K562 (cell line): ENCODE measurements around the gene MCM7. TPM values are rescaled to one million over a fixed set of nuclear protein-coding genes. Genes with fewer than 3 reads are reported as not detected.

Experiments
- ATAC-seq: fragments of 200-7000 bp; cut with Tn5 transposase; 3 replicates; pipeline ENCODE4 v1.9.1; 2020; ENCODE audit warnings: moderate library complexity
- BruUV-seq: library from RNA; stranded (reverse); fragments of 400-500 nt; replicated peaks from 2 replicates; lab custom pipeline; 2021; lab: Mats Ljungman, UMichigan
- CTCF ChIA-PET: fragments of 300-600 bp; formaldehyde crosslinking; extraction: SDS; loops from one replicate; lab custom pipeline; 2021; ENCODE audit warnings: low intra/inter-chr PET ratio; lab: Yijun Ruan, JAX
- POLR2A ChIA-PET: fragments of 300-600, 350-650 bp; sonication (Branson Sonifier 250); formaldehyde crosslinking; extraction: SDS; loops from one replicate; lab custom pipeline; 2021; ENCODE audit warnings: antibody characterized with exemption, inconsistent platforms; lab: Yijun Ruan, JAX
- DNase-seq, 4 experiments: peaks; one replicate each; pipeline versions ENCODE4 v3.0.0 to v3.0.0-alpha.2; 2011 to 2018; ENCODE audit warnings: low spot score in 3 of 4, mixed read lengths in 3 of 4; ENCODE audit errors: extremely low read depth in 1 of 4
- FAIRE-seq: peaks from 2 replicates; lab custom pipeline; 2011; peaks lifted over from hg19 to GRCh38; lab: Jason Lieb, UNC
- H2AFZ ChIP-seq: 2 replicates; pipeline ENCODE4 v1.6.0; 2011; ENCODE audit warnings: low read depth, low read length, control low read depth, inconsistent platforms
- H3K27ac ChIP-seq: fragments of 200-600 bp; 3 replicates; pipeline ENCODE4 v1.8.0; 2011; ENCODE audit warnings: low read depth, mild to moderate bottlenecking, control low read depth, inconsistent platforms, low read length, moderate library complexity, mixed read lengths; ENCODE audit errors: extremely low read depth
- H3K27me3 ChIP-seq, 2 experiments: fragments of 300-600 bp in 1 of 2; 2 replicates in 1 of 2; 3 replicates in 1 of 2; pipeline versions ENCODE4 v1.6.0 to v1.8.0; 2011; ENCODE audit warnings: inconsistent platforms in 2 of 2, low read length in 2 of 2, mild to moderate bottlenecking in 1 of 2, mixed read lengths in 1 of 2, moderate library complexity in 1 of 2; ENCODE audit not compliant: control insufficient read depth in 2 of 2, insufficient read depth in 2 of 2
- H3K36me3 ChIP-seq: fragments of 300-600 bp; 3 replicates; pipeline ENCODE4 v1.8.0; 2011; ENCODE audit warnings: mild to moderate bottlenecking, low read length, inconsistent platforms; ENCODE audit not compliant: control insufficient read depth, insufficient read depth
- H3K4me1 ChIP-seq, 2 experiments: fragments of 200-600 bp in 1 of 2; replicated peaks in 1 of 2; 2 replicates in 1 of 2; 3 replicates in 1 of 2; pipeline versions ENCODE4 v1.5.1 to v1.8.0; 2011; ENCODE audit warnings: inconsistent platforms in 2 of 2, low read length in 2 of 2, mild to moderate bottlenecking in 1 of 2, mixed read lengths in 1 of 2, moderate library complexity in 1 of 2; ENCODE audit not compliant: control insufficient read depth in 2 of 2, insufficient read depth in 2 of 2
- H3K4me2 ChIP-seq: 2 replicates; pipeline ENCODE4 v1.6.1; 2011; ENCODE audit warnings: low read length, control low read depth, inconsistent platforms, mixed read lengths; ENCODE audit not compliant: insufficient read depth
- H3K4me3 ChIP-seq: fragments of 200-600 bp; sonication (generic), shearing (Covaris generic); 2 replicates; pipeline ENCODE4 v1.5.1; 2016; ENCODE audit warnings: control low read depth, inconsistent platforms
- H3K79me2 ChIP-seq: fragments of 200-600 bp; 3 replicates; pipeline ENCODE4 v1.8.0; 2011; ENCODE audit warnings: low read length, inconsistent platforms; ENCODE audit not compliant: control insufficient read depth, insufficient read depth
- H3K9ac ChIP-seq, 2 experiments: 2 replicates each; pipeline versions ENCODE4 v1.6.0 to v1.6.1; 2011; ENCODE audit warnings: low read depth in 2 of 2, low read length in 2 of 2, control low read depth in 1 of 2, inconsistent platforms in 1 of 2, mild to moderate bottlenecking in 1 of 2, mixed read lengths in 1 of 2; ENCODE audit not compliant: insufficient read depth in 1 of 2
- H3K9me1 ChIP-seq: one replicate; pipeline ENCODE4 v1.6.0; 2011; ENCODE audit warnings: inconsistent platforms, mild to moderate bottlenecking, low read length, moderate library complexity; ENCODE audit not compliant: control insufficient read depth, insufficient read depth
- H3K9me3 ChIP-seq: replicated peaks from 2 replicates; pipeline ENCODE4 v1.5.1; 2011; ENCODE audit warnings: low read depth, low read length, inconsistent platforms; ENCODE audit not compliant: control insufficient read depth, insufficient read depth
- H4K20me1 ChIP-seq: replicated peaks from 2 replicates; pipeline ENCODE4 v1.6.1; 2011; ENCODE audit warnings: low read length, inconsistent platforms, mixed read lengths; ENCODE audit not compliant: control insufficient read depth, insufficient read depth
- BRF2 ChIP-seq: IDR thresholded peaks from 3 replicates; pipeline ENCODE4 v1.6.1; 2011; ENCODE audit warnings: borderline replicate concordance, mild to moderate bottlenecking; ENCODE audit not compliant: insufficient read length, insufficient read depth
- CLOCK ChIP-seq: fragments of 250-450 bp; sonication (Bioruptor Pico); IDR thresholded peaks from 2 replicates; pipeline ENCODE4 v1.4.0; 2020; ENCODE audit warnings: mild to moderate bottlenecking, moderate library complexity, borderline replicate concordance
- CREB3 ChIP-seq: fragments of 450-650 bp; conservative IDR thresholded peaks from 2 replicates; pipeline ENCODE4 v1.6.1; 2016; ENCODE audit warnings: missing genetic modification characterization, low read depth, mild to moderate bottlenecking, missing compliant biosample characterization, moderate library complexity
- E2F1 ChIP-seq: sonication (generic); formaldehyde crosslinking; IDR thresholded peaks from 2 replicates; pipeline ENCODE4 v1.8.1; 2023; ENCODE audit warnings: mild to moderate bottlenecking, missing genetic modification reagents, moderate library complexity
- HNRNPL ChIP-seq: fragments of 200-400 bp; formaldehyde crosslinking; IDR thresholded peaks from 2 replicates; pipeline ENCODE4 v1.6.1; 2017; ENCODE audit warnings: low read depth, mild to moderate bottlenecking, low read length
- LARP7 ChIP-seq: fragments of 450-650 bp; IDR thresholded peaks from 2 replicates; pipeline ENCODE4 v1.6.1; 2016
- LCOR ChIP-seq: sonication (generic); formaldehyde crosslinking; IDR thresholded peaks from 2 replicates; pipeline ENCODE4 v1.8.0; 2022; ENCODE audit warnings: mild to moderate bottlenecking, missing genetic modification reagents
- MXD1 ChIP-seq: fragments of 250-450 bp; sonication (Bioruptor Pico); IDR thresholded peaks from 2 replicates; pipeline ENCODE4 v1.8.0; 2021; ENCODE audit warnings: borderline replicate concordance, mild to moderate bottlenecking, moderate library complexity; ENCODE audit not compliant: poor library complexity, severe bottlenecking
- RBFOX2 ChIP-seq: fragments of 200-400 bp; formaldehyde crosslinking; IDR thresholded peaks from 2 replicates; pipeline ENCODE4 v1.6.1; 2017; ENCODE audit warnings: low read depth, mild to moderate bottlenecking, low read length, moderate library complexity
- SIN3B ChIP-seq: fragments of 450-650 bp; IDR thresholded peaks from 2 replicates; pipeline ENCODE4 v1.6.1; 2017; ENCODE audit warnings: low read depth, mild to moderate bottlenecking, moderate library complexity
- WGBS: fragments of 100-300 bp; shearing (Covaris generic); methylation state at CpG from one replicate; pipeline ENCODE4 v1.1.6; 2016; ENCODE audit warnings: low coverage, mixed read lengths; ENCODE audit not compliant: insufficient coverage; ENCODE audit errors: missing lambda C conversion rate; 5-methylcytosine and 5-hydroxymethylcytosine counted together
- in situ Hi-C: fragments of 300-500 bp; cut with MboI; formaldehyde crosslinking; loops from 4 replicates; pipeline ENCODE4 v1.15.0; 2018; ENCODE audit warnings: inconsistent platforms, mixed read lengths
- intact Hi-C: fragments of 100-400 bp; cut with micrococcal nuclease; formaldehyde crosslinking; loops from 2 replicates; pipeline ENCODE4 v1.14.2; 2022
- polyA plus RNA-seq, 8 experiments: library from polyadenylated mRNA; depleted of rRNA in 4 of 8; stranded (reverse) in 5 of 8; unstranded in 3 of 8; fragments of >200 nt; fragmentation: Nextera tagmentation in 2 of 8; fragmentation: Illumina TruSeq in 1 of 8; extraction: Ambion mirVana in 2 of 8; extraction: Trizol in 1 of 8; gene quantifications; 2 replicates each; pipeline versions ENCODE4 v1.2.1 to v1.2.3, GENCODE V29; 2011 to 2014; ENCODE audit warnings: inconsistent platforms in 1 of 8, missing spikeins in 1 of 8
- total RNA-seq, 7 experiments: library from RNA; depleted of rRNA in 6 of 7; stranded (reverse); fragments of >200 nt in 6 of 7; fragmentation: Illumina TruSeq in 2 of 7; extraction: Trizol in 2 of 7; gene quantifications; 2 replicates each; pipeline versions ENCODE4 v1.2.1 to v1.2.3, GENCODE V29; 2011 to 2021; ENCODE audit warnings: low replicate concordance in 1 of 7

The MCM7 gene
- total and polyA plus RNA-seq, 9 of the 15 experiments (the other 6 are each of a cell fraction or from before 2014, with no cell fraction given), result 329 to 856 (median 437) TPM

- TF ChIP-seq BRF2, result no peak
These were observed 7.2 kb downstream of the MCM7 start (continued) for GRCh38 chr7:100093925-100094486.

- no peaks in the 10 kb centered on the region for H3K9me1 ChIP-seq
- DNase-seq (no peak), FAIRE-seq (no peak), ATAC-seq (0 out of 3 replicates have a peak, but pooled peaks have one; percentile 0)
- peaks cover 40% of the 10 kb centered on the region for H4K20me1 ChIP-seq
- CTCF ChIA-PET, result no interaction called here
- H3K4me2 ChIP-seq, result no peak overlapping the region
- POLR2A ChIA-PET, result interaction anchor here (0.5 to 7.9 kb wide), 5 partner anchors 7 to 629 kb away, joined by 3 to 115 read pairs (median 10); partner anchors contain the start of genes AP4M1 and MCM7
- H3K9me3 ChIP-seq, result no peaks in the 10 kb centered on the region
- intact Hi-C loops (no loop called here), in situ Hi-C loops (no loop called here)
- peaks cover 87% of the 10 kb centered on the region for H3K36me3 ChIP-seq
- no TSS peak for BruUV-seq
- peaks cover 41% of the 10 kb centered on the region for H3K79me2 ChIP-seq
- WGBS, result 81% methylated on average over 13 of the region's 13 CpGs
- H3K4me1 ChIP-seq, result peaks cover 11 to 22% of the 10 kb centered on the region in 2 experiments
- no peak overlapping the region; the same call in 2 of the 3 replicates for H3K27ac ChIP-seq
- no peak overlapping the region for H2AFZ ChIP-seq
- H3K9ac ChIP-seq, result peak overlapping the region in 1 of 2 experiments; percentile 61; a peak in 2 of 4 replicates
- no peaks in the 10 kb centered on the region for H3K27me3 ChIP-seq
- no peak overlapping the region for H3K4me3 ChIP-seq
- peak; percentile 75 for TF ChIP-seq RBFOX2
- no peak for TF ChIP-seq HNRNPL
- no peak for TF ChIP-seq CREB3 (tag)
- TF ChIP-seq E2F1, result no peak
- TF ChIP-seq LARP7, result no peak
- TF ChIP-seq MXD1 (CRISPR knock-in tag), result no peak
- no peak for TF ChIP-seq SIN3B
- TF ChIP-seq LCOR (CRISPR knock-in tag), result no peak
- no peak for TF ChIP-seq CLOCK (CRISPR knock-in tag)
These were observed 7.7 kb downstream of the MCM7 start for GRCh38 chr7:100093498-100093897.
